HepG2 (cell line): ENCODE data around the gene OSER1. TPM values are rescaled to one million over a fixed set of nuclear protein-coding genes. Genes with fewer than 3 reads are reported as not detected.

Source experiments
- ATAC-seq: fragments of 200-7000 bp; cut with Tn5 transposase; 3 replicates; pipeline ENCODE4 v1.9.1; 2020; ENCODE audit warnings: mild to moderate bottlenecking, moderate library complexity
- BruUV-seq: library from RNA; stranded (reverse); fragments of 400-500 nt; replicated peaks from 2 replicates; lab custom pipeline; 2021; lab: Mats Ljungman, UMichigan
- CTCF ChIA-PET: fragments of 300-600 bp; formaldehyde crosslinking; extraction: SDS; loops from one replicate; lab custom pipeline; 2021; ENCODE audit warnings: low total read pairs, inconsistent platforms, low intra/inter-chr PET ratio; lab: Yijun Ruan, JAX
- POLR2A ChIA-PET: fragments of 350-600 bp; sonication (Branson Sonifier 250); formaldehyde crosslinking; loops from one replicate; lab custom pipeline; 2020; ENCODE audit warnings: antibody characterized with exemption, inconsistent platforms; lab: Yijun Ruan, JAX
- DNase-seq: peaks from one replicate; pipeline ENCODE4 v3.0.0-alpha.2; 2015; ENCODE audit warnings: low spot score
- FAIRE-seq: peaks from 3 replicates; lab custom pipeline; 2011; peaks lifted over from hg19 to GRCh38; lab: Jason Lieb, UNC
- H2AFZ ChIP-seq: one replicate; pipeline ENCODE4 v1.6.1; 2011; ENCODE audit warnings: low read length, inconsistent platforms
- H3K27ac ChIP-seq: fragments of 300-600 bp; 3 replicates; pipeline ENCODE4 v1.8.0; 2011; ENCODE audit warnings: mixed run types, mild to moderate bottlenecking, mixed read lengths, low read length, inconsistent platforms; ENCODE audit not compliant: insufficient read depth; ENCODE audit errors: extremely low read length
- H3K27me3 ChIP-seq, 2 experiments: fragments of 200-600 bp in 1 of 2; 2 replicates in 1 of 2; 3 replicates in 1 of 2; pipeline versions ENCODE4 v1.6.0 to v1.8.0; 2011; ENCODE audit warnings: low read length in 2 of 2, mild to moderate bottlenecking in 2 of 2, moderate library complexity in 2 of 2, inconsistent platforms in 1 of 2; ENCODE audit not compliant: insufficient read depth in 2 of 2, control insufficient read depth in 1 of 2
- H3K36me3 ChIP-seq, 2 experiments: fragments of 200-600 bp in 1 of 2; replicated peaks in 1 of 2; 2 replicates in 1 of 2; 3 replicates in 1 of 2; pipeline versions ENCODE4 v1.5.1 to v1.8.0; 2011; ENCODE audit warnings: low read length in 2 of 2, inconsistent platforms in 1 of 2; ENCODE audit not compliant: insufficient read depth in 2 of 2, control insufficient read depth in 1 of 2
- H3K4me1 ChIP-seq: 2 replicates; pipeline ENCODE4 v1.5.1; 2012; ENCODE audit warnings: low read length, inconsistent platforms; ENCODE audit not compliant: insufficient read depth
- H3K4me2 ChIP-seq: 2 replicates; pipeline ENCODE4 v1.6.0; 2011; ENCODE audit warnings: low read depth, low read length, inconsistent platforms
- H3K4me3 ChIP-seq, 3 experiments: fragments of 200-600 bp in 1 of 3; sonication (generic), shearing (Covaris generic) in 1 of 3; replicated peaks in 1 of 3; 2 replicates each; pipeline ENCODE4 v1.5.1; 2011 to 2016; ENCODE audit warnings: low read length in 3 of 3, inconsistent platforms in 2 of 3, low read depth in 2 of 3, mild to moderate bottlenecking in 2 of 3, control low read depth in 1 of 3, mixed read lengths in 1 of 3; ENCODE audit not compliant: insufficient read depth in 1 of 3
- H3K79me2 ChIP-seq: one replicate; pipeline ENCODE4 v1.6.1; 2011; ENCODE audit warnings: low read length, inconsistent platforms; ENCODE audit not compliant: insufficient read depth
- H3K9ac ChIP-seq: 2 replicates; pipeline ENCODE4 v1.6.0; 2011; ENCODE audit warnings: mild to moderate bottlenecking, low read depth, low read length, inconsistent platforms; ENCODE audit not compliant: insufficient read depth
- H3K9me3 ChIP-seq: 2 replicates; pipeline ENCODE4 v1.5.1; 2012; ENCODE audit warnings: mild to moderate bottlenecking, low read length
- H4K20me1 ChIP-seq: 2 replicates; pipeline ENCODE4 v1.6.0; 2011; ENCODE audit warnings: inconsistent platforms, mild to moderate bottlenecking, low read length, moderate library complexity; ENCODE audit not compliant: insufficient read depth
- CBX2 ChIP-seq, 2 experiments: fragments of 200-600 bp in 1 of 2; sonication (generic); formaldehyde crosslinking in 1 of 2; IDR thresholded peaks; 2 replicates each; pipeline versions ENCODE4 v1.7.0 to v1.8.1; 2018 to 2022; ENCODE audit warnings: low read depth in 2 of 2, low read length in 1 of 2, mild to moderate bottlenecking in 1 of 2, missing genetic modification reagents in 1 of 2
- FOXK2 ChIP-seq: fragments of 450-650 bp; IDR thresholded peaks from 2 replicates; pipeline ENCODE4 v1.6.1; 2016
- GATAD2A ChIP-seq: IDR thresholded peaks from 2 replicates; pipeline ENCODE4 v1.6.1; 2016
- MED1 ChIP-seq: sonication (generic); formaldehyde crosslinking; IDR thresholded peaks from 2 replicates; pipeline ENCODE4 v1.4.0; 2020; ENCODE audit warnings: missing genetic modification reagents
- MZF1 ChIP-seq: sonication (generic); formaldehyde crosslinking; IDR thresholded peaks from 2 replicates; pipeline ENCODE4 v1.8.1; 2023; ENCODE audit warnings: mild to moderate bottlenecking, missing genetic modification reagents, borderline replicate concordance
- NBN ChIP-seq: fragments of 450-650 bp; conservative IDR thresholded peaks from 2 replicates; pipeline ENCODE4 v1.6.1; 2017
- NCOA2 ChIP-seq: sonication (generic); formaldehyde crosslinking; IDR thresholded peaks from 2 replicates; pipeline ENCODE4 v1.8.0; 2022; ENCODE audit warnings: inconsistent platforms
- SOX6 ChIP-seq, 2 experiments: fragments of 450-650 bp in 1 of 2; sonication (generic) in 1 of 2; formaldehyde crosslinking in 1 of 2; IDR thresholded peaks; 2 replicates each; pipeline versions ENCODE4 v1.4.0 to v1.6.1; 2017 to 2020; ENCODE audit warnings: antibody characterized with exemption in 1 of 2, mild to moderate bottlenecking in 1 of 2, missing genetic modification reagents in 1 of 2
- WGBS: methylation state at CpG from one replicate; pipeline ENCODE4 v1.1.6; 2017; ENCODE audit warnings: low lambda C conversion rate; 5-methylcytosine and 5-hydroxymethylcytosine counted together
- in situ Hi-C: cut with HindIII; loops from 2 replicates; pipeline ENCODE4 v1.10.0; 2017; ENCODE audit warnings: low pct_unique_long_range_greater_than_20kb; ENCODE audit not compliant: extremely low pct_ligation_motif_present
- intact Hi-C: fragments of 100-400 bp; cut with micrococcal nuclease; formaldehyde crosslinking; loops from one replicate; pipeline ENCODE4 v1.10.0; 2022; ENCODE audit not compliant: unreplicated experiment
- polyA plus RNA-seq, 8 experiments: library from polyadenylated mRNA; depleted of rRNA in 3 of 8; stranded (reverse) in 7 of 8; unstranded in 1 of 8; fragments of >200 nt; fragmentation: Illumina TruSeq in 4 of 8; extraction: Trizol in 4 of 8; gene quantifications; 2 replicates each; pipeline versions ENCODE4 v1.2.1 to v1.2.3, GENCODE V29; 2011 to 2016; ENCODE audit warnings: low read depth in 4 of 8, missing spikeins in 1 of 8, mixed read lengths in 1 of 8; ENCODE audit not compliant: insufficient read depth in 1 of 8
- total RNA-seq, 5 experiments: library from RNA; depleted of rRNA; stranded (reverse); fragments of >200 nt; fragmentation: Illumina TruSeq; extraction: Trizol; gene quantifications; 2 replicates each; pipeline ENCODE4 v1.2.3, GENCODE V29; 2016; ENCODE audit warnings: low read depth in 1 of 5
- TF ChIP-seq, protein P1 (sequence below): sonication (generic); formaldehyde crosslinking; IDR thresholded peaks from 2 replicates; pipeline ENCODE4 v1.5.0; 2020; ENCODE audit warnings: mild to moderate bottlenecking, missing genetic modification reagents, borderline replicate concordance
- TF ChIP-seq, protein P2 (sequence below), 2 experiments: fragments of 450-650 bp in 1 of 2; sonication (generic) in 1 of 2; formaldehyde crosslinking in 1 of 2; IDR thresholded peaks; 2 replicates each; pipeline versions ENCODE4 v1.6.1 to v1.8.0; 2016 to 2022; ENCODE audit warnings: antibody characterized with exemption in 1 of 2, mild to moderate bottlenecking in 1 of 2, missing genetic modification reagents in 1 of 2

Gene OSER1
- total and polyA plus RNA-seq, 2 of the 13 experiments (the other 11 are each of a cell fraction or from before 2014, with no cell fraction given): 71.2 to 71.5 TPM

DNA sequence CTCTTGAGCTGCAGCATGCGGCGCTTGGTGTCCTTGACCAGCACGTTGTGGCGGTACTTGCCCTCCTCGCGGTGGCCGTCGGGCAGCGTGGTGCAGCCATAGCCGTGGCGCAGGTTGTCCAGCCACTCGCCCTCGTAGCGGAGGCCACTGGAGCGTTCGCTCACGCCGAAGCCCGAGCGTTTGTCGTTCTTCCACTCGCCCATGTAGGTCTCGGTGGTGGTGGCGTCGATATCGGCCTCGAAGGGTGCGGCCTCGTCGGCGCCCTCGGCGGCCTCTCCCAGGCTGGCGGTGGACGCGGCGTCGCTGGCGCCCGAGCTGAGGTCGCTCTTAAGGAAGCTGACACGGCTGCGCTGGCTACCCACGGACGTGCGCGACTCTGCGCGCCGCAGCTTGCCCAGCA lies 50.9 kb downstream of the OSER1 start (continued):
- TF ChIP-seq MZF1 (CRISPR knock-in tag): no peak
- TF ChIP-seq, protein P1, sequence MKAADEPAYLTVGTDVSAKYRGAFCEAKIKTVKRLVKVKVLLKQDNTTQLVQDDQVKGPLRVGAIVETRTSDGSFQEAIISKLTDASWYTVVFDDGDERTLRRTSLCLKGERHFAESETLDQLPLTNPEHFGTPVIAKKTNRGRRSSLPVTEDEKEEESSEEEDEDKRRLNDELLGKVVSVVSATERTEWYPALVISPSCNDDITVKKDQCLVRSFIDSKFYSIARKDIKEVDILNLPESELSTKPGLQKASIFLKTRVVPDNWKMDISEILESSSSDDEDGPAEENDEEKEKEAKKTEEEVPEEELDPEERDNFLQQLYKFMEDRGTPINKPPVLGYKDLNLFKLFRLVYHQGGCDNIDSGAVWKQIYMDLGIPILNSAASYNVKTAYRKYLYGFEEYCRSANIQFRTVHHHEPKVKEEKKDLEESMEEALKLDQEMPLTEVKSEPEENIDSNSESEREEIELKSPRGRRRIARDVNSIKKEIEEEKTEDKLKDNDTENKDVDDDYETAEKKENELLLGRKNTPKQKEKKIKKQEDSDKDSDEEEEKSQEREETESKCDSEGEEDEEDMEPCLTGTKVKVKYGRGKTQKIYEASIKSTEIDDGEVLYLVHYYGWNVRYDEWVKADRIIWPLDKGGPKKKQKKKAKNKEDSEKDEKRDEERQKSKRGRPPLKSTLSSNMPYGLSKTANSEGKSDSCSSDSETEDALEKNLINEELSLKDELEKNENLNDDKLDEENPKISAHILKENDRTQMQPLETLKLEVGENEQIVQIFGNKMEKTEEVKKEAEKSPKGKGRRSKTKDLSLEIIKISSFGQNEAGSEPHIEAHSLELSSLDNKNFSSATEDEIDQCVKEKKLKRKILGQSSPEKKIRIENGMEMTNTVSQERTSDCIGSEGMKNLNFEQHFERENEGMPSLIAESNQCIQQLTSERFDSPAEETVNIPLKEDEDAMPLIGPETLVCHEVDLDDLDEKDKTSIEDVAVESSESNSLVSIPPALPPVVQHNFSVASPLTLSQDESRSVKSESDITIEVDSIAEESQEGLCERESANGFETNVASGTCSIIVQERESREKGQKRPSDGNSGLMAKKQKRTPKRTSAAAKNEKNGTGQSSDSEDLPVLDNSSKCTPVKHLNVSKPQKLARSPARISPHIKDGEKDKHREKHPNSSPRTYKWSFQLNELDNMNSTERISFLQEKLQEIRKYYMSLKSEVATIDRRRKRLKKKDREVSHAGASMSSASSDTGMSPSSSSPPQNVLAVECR: no peak
- no peak for TF ChIP-seq NCOA2 (CRISPR knock-in tag)
- no peak for TF ChIP-seq GATAD2A (CRISPR knock-in tag)

DNA sequence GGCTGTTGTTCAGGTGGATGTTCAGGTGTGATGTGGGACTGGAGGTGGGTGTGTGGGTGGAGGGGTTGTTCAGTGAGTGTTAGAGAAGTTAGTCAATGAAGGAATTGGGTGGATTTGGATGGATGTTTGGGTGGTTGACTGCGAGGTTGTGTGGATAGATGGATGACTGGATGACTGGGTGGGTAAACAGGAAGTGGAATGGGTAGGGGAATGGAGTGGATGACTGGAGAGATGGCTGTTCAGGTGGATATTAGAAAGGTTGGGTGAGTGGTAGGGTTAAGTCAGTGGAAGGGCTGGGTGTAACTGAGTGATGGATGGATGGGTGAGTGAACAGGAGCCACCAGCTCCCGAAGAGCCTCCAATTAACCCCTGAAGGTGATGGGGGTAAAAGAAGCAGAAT lies 51.4 kb downstream of the OSER1 start:
- Histone ChIP-seq H3K4me3 (no peak overlapping the region), H3K9me3 (no peaks in the 10 kb centered on the region), H3K4me2 (no peak overlapping the region), H3K9ac (no peak overlapping the region), H2AFZ (no peak overlapping the region), H3K4me1 (no peaks in the 10 kb centered on the region), H4K20me1 (no peaks in the 10 kb centered on the region), H3K27me3 (peaks cover 2 to 14% of the 10 kb centered on the region in 2 experiments; a peak in 3 of 5 replicates), H3K27ac (no peak overlapping the region), H3K36me3 (no peaks in the 10 kb centered on the region), H3K79me2 (no peaks in the 10 kb centered on the region)
- peak; percentile 1; the same call in 1 of the 2 replicates for TF ChIP-seq FOXK2
- TF ChIP-seq, protein P2, sequence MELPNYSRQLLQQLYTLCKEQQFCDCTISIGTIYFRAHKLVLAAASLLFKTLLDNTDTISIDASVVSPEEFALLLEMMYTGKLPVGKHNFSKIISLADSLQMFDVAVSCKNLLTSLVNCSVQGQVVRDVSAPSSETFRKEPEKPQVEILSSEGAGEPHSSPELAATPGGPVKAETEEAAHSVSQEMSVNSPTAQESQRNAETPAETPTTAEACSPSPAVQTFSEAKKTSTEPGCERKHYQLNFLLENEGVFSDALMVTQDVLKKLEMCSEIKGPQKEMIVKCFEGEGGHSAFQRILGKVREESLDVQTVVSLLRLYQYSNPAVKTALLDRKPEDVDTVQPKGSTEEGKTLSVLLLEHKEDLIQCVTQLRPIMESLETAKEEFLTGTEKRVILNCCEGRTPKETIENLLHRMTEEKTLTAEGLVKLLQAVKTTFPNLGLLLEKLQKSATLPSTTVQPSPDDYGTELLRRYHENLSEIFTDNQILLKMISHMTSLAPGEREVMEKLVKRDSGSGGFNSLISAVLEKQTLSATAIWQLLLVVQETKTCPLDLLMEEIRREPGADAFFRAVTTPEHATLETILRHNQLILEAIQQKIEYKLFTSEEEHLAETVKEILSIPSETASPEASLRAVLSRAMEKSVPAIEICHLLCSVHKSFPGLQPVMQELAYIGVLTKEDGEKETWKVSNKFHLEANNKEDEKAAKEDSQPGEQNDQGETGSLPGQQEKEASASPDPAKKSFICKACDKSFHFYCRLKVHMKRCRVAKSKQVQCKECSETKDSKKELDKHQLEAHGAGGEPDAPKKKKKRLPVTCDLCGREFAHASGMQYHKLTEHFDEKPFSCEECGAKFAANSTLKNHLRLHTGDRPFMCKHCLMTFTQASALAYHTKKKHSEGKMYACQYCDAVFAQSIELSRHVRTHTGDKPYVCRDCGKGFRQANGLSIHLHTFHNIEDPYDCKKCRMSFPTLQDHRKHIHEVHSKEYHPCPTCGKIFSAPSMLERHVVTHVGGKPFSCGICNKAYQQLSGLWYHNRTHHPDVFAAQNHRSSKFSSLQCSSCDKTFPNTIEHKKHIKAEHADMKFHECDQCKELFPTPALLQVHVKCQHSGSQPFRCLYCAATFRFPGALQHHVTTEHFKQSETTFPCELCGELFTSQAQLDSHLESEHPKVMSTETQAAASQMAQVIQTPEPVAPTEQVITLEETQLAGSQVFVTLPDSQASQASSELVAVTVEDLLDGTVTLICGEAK (IDR thresholded peaks at IDR 0.05): 0 out of 2 replicates have a peak, but pooled peaks have one; percentile 2
- TF ChIP-seq, protein P2 (CRISPR knock-in tag; IDR thresholded peaks at IDR 0.05): no peak
- TF ChIP-seq SOX6 (IDR thresholded peaks at IDR 0.05): 0 out of 2 replicates have a peak, but pooled peaks have one; percentile 58
- no peak for TF ChIP-seq SOX6 (CRISPR knock-in tag; IDR thresholded peaks at IDR 0.05)
- TF ChIP-seq MED1 (CRISPR knock-in tag): no peak
- TF ChIP-seq NBN: peak; percentile 39; the same call in 1 of the 2 replicates
- no peak for TF ChIP-seq CBX2 (IDR thresholded peaks at IDR 0.05; ENCODE audit: low read depth, low read length)
- no peak for TF ChIP-seq CBX2 (CRISPR knock-in tag; IDR thresholded peaks at IDR 0.05; ENCODE audit: low read depth)
- ChIA-PET POLR2A (no interaction called here), CTCF (no interaction called here)
- FAIRE-seq (no peak), DNase-seq (no peak), ATAC-seq (no peak)
- in situ Hi-C loops (no loop called here), intact Hi-C loops (no loop called here)
- 38% methylated on average over 2 of the region's 2 CpGs for WGBS
- no TSS peak for BruUV-seq
